Brain microvascular endothelial cell (primary cell): ENCODE results near the gene NLRC4.
"Not testable (repeated sequence)": the region's sequence is repeated elsewhere in the genome, so short reads cannot be mapped to it uniquely, and the experiment has no call there.

ENCODE experiments used
- DNase-seq: peaks from one replicate; pipeline ENCODE4 v3.0.0-alpha.2; 2020
- H3K27ac ChIP-seq: fragments of 250-450 bp; sonication (Bioruptor Pico); 2 replicates; pipeline ENCODE4 v1.5.1; 2020; ENCODE audit warnings: mild to moderate bottlenecking, moderate library complexity
- H3K27me3 ChIP-seq: fragments of 250-450 bp; sonication (Bioruptor Pico); replicated peaks from 2 replicates; pipeline ENCODE4 v1.5.1; 2020; ENCODE audit warnings: mild to moderate bottlenecking
- H3K36me3 ChIP-seq: fragments of 250-450 bp; sonication (Bioruptor Pico); replicated peaks from 2 replicates; pipeline ENCODE4 v1.5.1; 2020; ENCODE audit warnings: mild to moderate bottlenecking
- H3K4me3 ChIP-seq: 2 replicates; pipeline ENCODE4 v1.5.1; 2011; ENCODE audit warnings: low read depth, mild to moderate bottlenecking, control low read depth, low read length, moderate library complexity
- CTCF ChIP-seq: IDR thresholded peaks from 2 replicates; pipeline ENCODE4 v1.5.1; 2011; ENCODE audit warnings: low read depth, mild to moderate bottlenecking, moderate library complexity, low read length, control low read depth, inconsistent platforms; ENCODE audit errors: missing control alignments
- in situ Hi-C: cut with HindIII; loops from 2 replicates; pipeline ENCODE4 v1.10.0; 2017; ENCODE audit warnings: low sequenced_read_pairs, low pct_ligation_motif_present

NLRC4 gene

DNA sequence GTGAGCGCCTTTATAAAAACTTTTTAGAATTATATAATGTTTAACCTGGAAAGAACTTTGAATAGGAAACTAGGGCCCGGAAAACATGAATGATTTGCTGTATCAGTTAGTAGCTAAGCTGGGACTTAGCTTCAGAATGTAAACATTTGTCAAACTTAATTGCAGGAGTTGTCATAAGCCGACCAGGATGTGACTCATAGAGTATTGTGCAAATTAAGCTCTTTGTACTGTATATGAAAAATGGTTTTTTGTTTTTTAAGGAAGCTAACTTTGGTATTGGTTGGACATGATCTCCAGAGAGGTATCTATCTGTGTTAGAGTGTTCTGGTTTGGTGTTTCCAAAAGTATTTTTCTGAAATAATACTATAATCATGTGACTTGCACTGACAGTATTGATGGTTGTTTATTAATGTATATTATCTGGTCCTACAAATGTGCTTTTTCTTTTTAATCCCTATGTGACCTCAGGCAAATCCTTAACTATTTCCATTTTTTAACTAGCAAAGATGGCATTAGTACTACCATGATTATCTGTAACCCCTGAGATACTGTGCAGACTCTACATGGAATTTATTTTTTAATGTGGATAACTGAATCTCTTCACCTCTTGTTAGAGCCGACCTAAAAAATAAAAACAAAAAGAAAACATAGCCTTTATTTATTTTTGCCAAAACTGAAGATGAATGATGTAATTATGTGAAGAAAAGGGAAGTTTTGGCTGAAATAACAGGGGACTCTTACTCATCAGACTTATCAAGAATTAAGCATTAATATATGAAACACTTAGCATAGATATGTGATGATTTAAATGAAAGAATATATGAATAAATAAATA, 24.7 kb upstream of the NLRC4 start:
- TF ChIP-seq CTCF = no peak
- Histone ChIP-seq H3K27me3 (no peaks in the 10 kb centered on the region), H3K36me3 (peaks cover 3% of the 10 kb centered on the region), H3K4me3 (no peak overlapping the region), H3K27ac (peak overlapping the region; percentile 32)
- DNase-seq = no peak
- in situ Hi-C loops = no loop called here

DNA sequence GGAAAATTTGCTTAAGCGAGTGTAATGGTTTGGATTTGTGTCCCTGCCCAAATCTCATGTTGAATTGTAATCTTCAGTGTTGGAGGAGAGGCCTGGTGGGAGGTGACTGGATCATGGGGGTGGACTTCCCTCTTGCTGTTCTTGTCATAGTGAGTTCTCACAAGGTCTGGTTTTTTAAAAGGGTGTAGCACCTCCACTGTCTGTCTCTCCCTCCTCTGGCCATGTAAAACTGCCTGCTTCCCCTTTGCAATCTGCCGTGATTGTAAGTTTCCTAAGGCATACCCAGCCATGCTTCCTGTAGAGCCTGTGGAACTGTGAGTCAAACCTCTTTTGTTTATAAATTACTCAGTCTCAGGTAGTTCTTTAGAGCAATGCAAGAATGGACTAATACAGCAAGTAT, 19.6 kb upstream of the NLRC4 start:
- in situ Hi-C loops = no loop called here
- Histone ChIP-seq H3K4me3 (no peak overlapping the region), H3K36me3 (peaks cover 4% of the 10 kb centered on the region), H3K27me3 (no peaks in the 10 kb centered on the region), H3K27ac (no peak overlapping the region)
- no peak for TF ChIP-seq CTCF
- DNase-seq = no peak

DNA sequence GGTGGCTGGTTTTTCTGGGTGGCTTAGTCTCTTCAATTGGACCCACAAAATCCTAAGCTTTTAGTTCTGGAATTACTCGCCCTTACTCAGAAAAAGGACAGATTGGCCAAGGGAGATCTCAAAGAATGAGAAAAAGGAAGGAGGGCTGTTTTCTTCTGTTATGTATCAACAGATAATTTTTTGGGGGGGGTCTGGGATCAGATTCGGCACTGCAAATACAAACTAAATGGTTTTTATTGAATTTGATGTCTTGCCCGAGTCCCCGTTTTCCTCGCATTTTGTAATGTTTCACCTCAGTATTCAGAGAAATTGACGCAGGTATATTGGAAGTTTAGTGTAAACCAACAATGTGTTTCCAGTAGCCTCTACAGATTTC, 13.8 kb upstream of the NLRC4 start:
- Histone ChIP-seq H3K27me3 (no peaks in the 10 kb centered on the region), H3K4me3 (peak overlapping the region; percentile 99), H3K27ac (peak overlapping the region; percentile 74), H3K36me3 (peaks cover 4% of the 10 kb centered on the region)
- TF ChIP-seq CTCF = no peak
- in situ Hi-C loops = no loop called here
- DNase-seq = no peak

- Histone ChIP-seq H3K27me3 (no peaks in the 10 kb centered on the region), H3K4me3 (peak within 1 kb of the TSS; percentile 99), H3K27ac (peak within 1 kb of the TSS; percentile 74), H3K36me3 (peaks cover 4% of the 10 kb centered on the region)
- in situ Hi-C loops = no loop called here
- DNase-seq = peak; percentile 93
- no peak for TF ChIP-seq CTCF
Observed at GRCh38 chr2:32277674-32278477, 13.2 kb upstream of the NLRC4 start, which contains the start of gene YIPF4. TSS of gene YIPF4 (plus strand) at chr2:32277904. CDS start at chr2:32278156, 252 bp downstream.

DNA sequence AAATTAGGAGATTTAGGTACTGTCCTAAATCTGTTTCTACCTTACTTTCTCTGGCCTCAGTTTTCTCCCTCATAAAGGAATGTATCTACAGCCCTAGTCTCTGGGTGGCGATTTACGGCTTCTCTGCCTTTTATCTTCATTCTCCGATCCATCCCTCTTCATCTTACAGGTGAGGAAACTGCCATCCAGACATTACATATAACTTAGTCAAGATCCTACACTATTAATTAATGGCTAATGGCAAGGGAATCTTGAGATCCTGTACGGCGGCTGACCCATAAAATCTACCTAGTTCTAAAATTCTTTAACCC, 12.6 kb upstream of the NLRC4 start:
- TF ChIP-seq CTCF = no peak
- H3K27me3 ChIP-seq = no peaks in the 10 kb centered on the region
- H3K4me3 ChIP-seq = peak overlapping the region; percentile 99
- in situ Hi-C loops = no loop called here
- no peak for DNase-seq
- peak overlapping the region; percentile 74 for H3K27ac ChIP-seq
- peaks cover under 1% of the 10 kb centered on the region for H3K36me3 ChIP-seq

- DNase-seq, H3K36me3 ChIP-seq, H3K4me3 ChIP-seq, H3K27ac ChIP-seq, H3K27me3 ChIP-seq, in situ Hi-C loops: not testable (repeated sequence)
Observed at GRCh38 chr2:32275790-32276189, 11.1 kb upstream of the NLRC4 start.
